A549 (cell line): ENCODE data around the gene RPLP2.

Experiments
- CEBPB ChIP-seq, 2 experiments: fragments of >200 bp in 1 of 2; sonication (Bioruptor Twin) in 1 of 2; formaldehyde crosslinking in 1 of 2; IDR thresholded peaks; 2 replicates each; pipeline ENCODE4 v1.6.1; 2012 to 2016
- CHD4 ChIP-seq: fragments of 200-600 bp; sonication (generic); IDR thresholded peaks from 2 replicates; pipeline ENCODE4 v1.6.1; 2016; ENCODE audit warnings: antibody characterized with exemption, mild to moderate bottlenecking, borderline replicate concordance
- EP300 ChIP-seq, 2 experiments: fragments of >200 bp; sonication (Bioruptor Twin); formaldehyde crosslinking; IDR thresholded peaks; 2 replicates in 1 of 2; 3 replicates in 1 of 2; pipeline ENCODE4 v1.6.1; 2016 to 2017
- HDAC2 ChIP-seq: fragments of 200-600 bp; sonication (generic); IDR thresholded peaks from 2 replicates; pipeline ENCODE4 v1.6.1; 2016
- NFE2L2 ChIP-seq: fragments of 150-350 bp; conservative IDR thresholded peaks from 2 replicates; pipeline ENCODE4 v1.6.1; 2014; ENCODE audit warnings: low read length
- NR3C1 ChIP-seq: fragments of >200 bp; sonication (Bioruptor Twin); formaldehyde crosslinking; IDR thresholded peaks from 3 replicates; pipeline ENCODE4 v1.6.1; 2017
- POLR2A ChIP-seq: IDR thresholded peaks from 2 replicates; pipeline ENCODE4 v1.6.1; 2012; ENCODE audit warnings: mild to moderate bottlenecking, low read length
- POLR2AphosphoS2 ChIP-seq: conservative IDR thresholded peaks from 2 replicates; pipeline ENCODE4 v1.6.1; 2012; ENCODE audit warnings: low read length, improper control_type of control experiment, inconsistent platforms
- RAD21 ChIP-seq, 2 experiments: fragments of >200 bp in 1 of 2; sonication (Bioruptor Twin) in 1 of 2; formaldehyde crosslinking in 1 of 2; IDR thresholded peaks in 1 of 2; conservative IDR thresholded peaks in 1 of 2; 2 replicates in 1 of 2; 3 replicates in 1 of 2; pipeline ENCODE4 v1.6.1; 2012 to 2018; ENCODE audit warnings: inconsistent platforms in 1 of 2
- TF ChIP-seq, protein P1 (sequence below): fragments of >200 bp; sonication (Bioruptor Twin); formaldehyde crosslinking; IDR thresholded peaks from 3 replicates; pipeline ENCODE4 v1.5.1; 2016
- TF ChIP-seq, protein P2 (sequence below): IDR thresholded peaks from 2 replicates; pipeline ENCODE4 v1.6.1; 2012
- TF ChIP-seq, protein P3 (sequence below): fragments of 150-350 bp; IDR thresholded peaks from 2 replicates; pipeline ENCODE4 v1.6.1; 2014; ENCODE audit warnings: low read depth, mild to moderate bottlenecking, low read length
- TF ChIP-seq, protein P4 (sequence below): fragments of 200-600 bp; sonication (generic); IDR thresholded peaks from 2 replicates; pipeline ENCODE4 v1.6.1; 2016; ENCODE audit warnings: antibody characterized with exemption, mild to moderate bottlenecking, moderate library complexity

DNA sequence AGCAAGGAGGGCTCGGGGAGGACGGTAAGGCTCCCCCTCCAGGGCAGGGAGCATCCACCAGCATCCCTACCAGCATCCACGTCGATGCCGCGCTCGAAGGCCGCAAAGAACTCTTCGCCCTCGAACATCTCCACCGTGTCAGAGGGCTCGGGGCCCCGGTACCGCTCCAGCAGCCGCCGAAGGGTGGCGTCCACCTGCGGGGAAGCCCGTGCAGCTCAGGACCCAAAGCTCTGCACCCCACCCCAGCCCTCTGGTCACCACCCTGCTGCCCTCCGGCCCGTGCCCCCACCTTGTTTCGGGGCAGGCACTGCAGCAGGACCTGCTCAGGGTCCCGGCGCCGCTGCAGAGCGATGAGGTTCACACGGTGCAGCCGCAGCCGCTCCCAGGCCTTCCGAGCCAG is 9.3 kb upstream of the RPLP2 start:
- TF ChIP-seq POLR2A (no peak), NFE2L2 (no peak), POLR2AphosphoS2 (no peak), RAD21 (conservative IDR thresholded peaks at IDR 0.05 in 1 of 2, IDR thresholded peaks at IDR 0.05 in 1 of 2) (no peak), CEBPB (IDR thresholded peaks at IDR 0.05) (no peak), EP300 (IDR thresholded peaks at IDR 0.05) (no peak), HDAC2 (no peak), CHD4 (no peak), NR3C1 (no peak)
- TF ChIP-seq, protein P1, sequence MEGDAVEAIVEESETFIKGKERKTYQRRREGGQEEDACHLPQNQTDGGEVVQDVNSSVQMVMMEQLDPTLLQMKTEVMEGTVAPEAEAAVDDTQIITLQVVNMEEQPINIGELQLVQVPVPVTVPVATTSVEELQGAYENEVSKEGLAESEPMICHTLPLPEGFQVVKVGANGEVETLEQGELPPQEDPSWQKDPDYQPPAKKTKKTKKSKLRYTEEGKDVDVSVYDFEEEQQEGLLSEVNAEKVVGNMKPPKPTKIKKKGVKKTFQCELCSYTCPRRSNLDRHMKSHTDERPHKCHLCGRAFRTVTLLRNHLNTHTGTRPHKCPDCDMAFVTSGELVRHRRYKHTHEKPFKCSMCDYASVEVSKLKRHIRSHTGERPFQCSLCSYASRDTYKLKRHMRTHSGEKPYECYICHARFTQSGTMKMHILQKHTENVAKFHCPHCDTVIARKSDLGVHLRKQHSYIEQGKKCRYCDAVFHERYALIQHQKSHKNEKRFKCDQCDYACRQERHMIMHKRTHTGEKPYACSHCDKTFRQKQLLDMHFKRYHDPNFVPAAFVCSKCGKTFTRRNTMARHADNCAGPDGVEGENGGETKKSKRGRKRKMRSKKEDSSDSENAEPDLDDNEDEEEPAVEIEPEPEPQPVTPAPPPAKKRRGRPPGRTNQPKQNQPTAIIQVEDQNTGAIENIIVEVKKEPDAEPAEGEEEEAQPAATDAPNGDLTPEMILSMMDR: no peak
- TF ChIP-seq, protein P2, sequence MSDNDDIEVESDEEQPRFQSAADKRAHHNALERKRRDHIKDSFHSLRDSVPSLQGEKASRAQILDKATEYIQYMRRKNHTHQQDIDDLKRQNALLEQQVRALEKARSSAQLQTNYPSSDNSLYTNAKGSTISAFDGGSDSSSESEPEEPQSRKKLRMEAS: no peak
- TF ChIP-seq, protein P3, sequence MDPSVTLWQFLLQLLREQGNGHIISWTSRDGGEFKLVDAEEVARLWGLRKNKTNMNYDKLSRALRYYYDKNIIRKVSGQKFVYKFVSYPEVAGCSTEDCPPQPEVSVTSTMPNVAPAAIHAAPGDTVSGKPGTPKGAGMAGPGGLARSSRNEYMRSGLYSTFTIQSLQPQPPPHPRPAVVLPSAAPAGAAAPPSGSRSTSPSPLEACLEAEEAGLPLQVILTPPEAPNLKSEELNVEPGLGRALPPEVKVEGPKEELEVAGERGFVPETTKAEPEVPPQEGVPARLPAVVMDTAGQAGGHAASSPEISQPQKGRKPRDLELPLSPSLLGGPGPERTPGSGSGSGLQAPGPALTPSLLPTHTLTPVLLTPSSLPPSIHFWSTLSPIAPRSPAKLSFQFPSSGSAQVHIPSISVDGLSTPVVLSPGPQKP: no peak
- TF ChIP-seq, protein P4, sequence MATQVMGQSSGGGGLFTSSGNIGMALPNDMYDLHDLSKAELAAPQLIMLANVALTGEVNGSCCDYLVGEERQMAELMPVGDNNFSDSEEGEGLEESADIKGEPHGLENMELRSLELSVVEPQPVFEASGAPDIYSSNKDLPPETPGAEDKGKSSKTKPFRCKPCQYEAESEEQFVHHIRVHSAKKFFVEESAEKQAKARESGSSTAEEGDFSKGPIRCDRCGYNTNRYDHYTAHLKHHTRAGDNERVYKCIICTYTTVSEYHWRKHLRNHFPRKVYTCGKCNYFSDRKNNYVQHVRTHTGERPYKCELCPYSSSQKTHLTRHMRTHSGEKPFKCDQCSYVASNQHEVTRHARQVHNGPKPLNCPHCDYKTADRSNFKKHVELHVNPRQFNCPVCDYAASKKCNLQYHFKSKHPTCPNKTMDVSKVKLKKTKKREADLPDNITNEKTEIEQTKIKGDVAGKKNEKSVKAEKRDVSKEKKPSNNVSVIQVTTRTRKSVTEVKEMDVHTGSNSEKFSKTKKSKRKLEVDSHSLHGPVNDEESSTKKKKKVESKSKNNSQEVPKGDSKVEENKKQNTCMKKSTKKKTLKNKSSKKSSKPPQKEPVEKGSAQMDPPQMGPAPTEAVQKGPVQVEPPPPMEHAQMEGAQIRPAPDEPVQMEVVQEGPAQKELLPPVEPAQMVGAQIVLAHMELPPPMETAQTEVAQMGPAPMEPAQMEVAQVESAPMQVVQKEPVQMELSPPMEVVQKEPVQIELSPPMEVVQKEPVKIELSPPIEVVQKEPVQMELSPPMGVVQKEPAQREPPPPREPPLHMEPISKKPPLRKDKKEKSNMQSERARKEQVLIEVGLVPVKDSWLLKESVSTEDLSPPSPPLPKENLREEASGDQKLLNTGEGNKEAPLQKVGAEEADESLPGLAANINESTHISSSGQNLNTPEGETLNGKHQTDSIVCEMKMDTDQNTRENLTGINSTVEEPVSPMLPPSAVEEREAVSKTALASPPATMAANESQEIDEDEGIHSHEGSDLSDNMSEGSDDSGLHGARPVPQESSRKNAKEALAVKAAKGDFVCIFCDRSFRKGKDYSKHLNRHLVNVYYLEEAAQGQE: no peak
